IMR-90 (cell line): ENCODE data around the gene PTGDS. TPM values are rescaled to one million over a fixed set of nuclear protein-coding genes. Genes with fewer than 3 reads are reported as not detected.

ENCODE experiments used
- ATAC-seq: fragments of 200-7000 bp; cut with Tn5 transposase; 2 replicates; pipeline ENCODE4 v1.9.1; 2020; ENCODE audit warnings: low read depth, mild to moderate bottlenecking, moderate library complexity
- BruUV-seq: library from RNA; stranded (reverse); fragments of 400-500 nt; replicated peaks from 2 replicates; lab custom pipeline; 2021; lab: Mats Ljungman, UMichigan
- CTCF ChIA-PET: fragments of 300-600 bp; formaldehyde crosslinking; extraction: SDS; loops from one replicate; lab custom pipeline; 2021; ENCODE audit warnings: antibody characterized with exemption; lab: Yijun Ruan, JAX
- POLR2A ChIA-PET: fragments of 300-600 bp; sonication (Branson Sonifier 250); formaldehyde crosslinking; loops from one replicate; lab custom pipeline; 2022; ENCODE audit warnings: antibody characterized with exemption; ENCODE audit not compliant: unreplicated experiment; lab: Charles Lee
- DNase-seq: peaks from one replicate; pipeline ENCODE4 v3.0.0; 2013
- H2AFZ ChIP-seq: replicated peaks from 2 replicates; pipeline ENCODE3; 2013; ENCODE audit warnings: low read length, mild to moderate bottlenecking; ENCODE audit not compliant: poor library complexity
- H2AK5ac ChIP-seq: 2 replicates; pipeline ENCODE4 v1.6.1; 2013; ENCODE audit warnings: low read depth, low read length, inconsistent platforms
- H2AK9ac ChIP-seq: replicated peaks from 2 replicates; pipeline ENCODE3; 2013; ENCODE audit warnings: mild to moderate bottlenecking, low read depth, low read length, moderate library complexity; ENCODE audit not compliant: poor library complexity
- H2BK120ac ChIP-seq: 2 replicates; pipeline ENCODE4 v1.6.1; 2013; ENCODE audit warnings: low read depth, low read length, inconsistent platforms
- H2BK15ac ChIP-seq: 3 replicates; pipeline ENCODE4 v1.6.1; 2013; ENCODE audit warnings: low read depth, low read length, inconsistent platforms
- H2BK20ac ChIP-seq: 2 replicates; pipeline ENCODE4 v1.6.1; 2013; ENCODE audit warnings: low read depth, mild to moderate bottlenecking, inconsistent platforms, low read length, moderate library complexity
- H2BK5ac ChIP-seq: 2 replicates; pipeline ENCODE4 v1.6.1; 2013; ENCODE audit warnings: mild to moderate bottlenecking, low read depth, low read length, inconsistent platforms; ENCODE audit not compliant: poor library complexity, severe bottlenecking
- H3K14ac ChIP-seq: replicated peaks from 2 replicates; pipeline ENCODE4 v1.6.1; 2013; ENCODE audit warnings: low read depth, low read length, inconsistent platforms
- H3K18ac ChIP-seq: 2 replicates; pipeline ENCODE4 v1.6.1; 2013; ENCODE audit warnings: low read depth, low read length, control low read depth
- H3K23ac ChIP-seq: 2 replicates; pipeline ENCODE4 v1.6.1; 2013; ENCODE audit warnings: low read depth, low read length, inconsistent platforms
- H3K27ac ChIP-seq: 2 replicates; pipeline ENCODE4 v1.5.1; 2013; ENCODE audit warnings: mild to moderate bottlenecking, control low read depth, low read length; ENCODE audit not compliant: insufficient read depth
- H3K27me3 ChIP-seq: 2 replicates; pipeline ENCODE4 v1.6.1; 2013; ENCODE audit warnings: low read length; ENCODE audit not compliant: control insufficient read depth, insufficient read depth
- H3K36me3 ChIP-seq: 2 replicates; pipeline ENCODE4 v1.6.1; 2013; ENCODE audit warnings: low read length, mixed read lengths; ENCODE audit not compliant: control insufficient read depth, insufficient read depth
- H3K4ac ChIP-seq: 2 replicates; pipeline ENCODE4 v1.6.1; 2013; ENCODE audit warnings: low read depth, low read length, inconsistent platforms
- H3K4me1 ChIP-seq: 2 replicates; pipeline ENCODE4 v1.6.1; 2013; ENCODE audit warnings: low read length, mixed read lengths; ENCODE audit not compliant: control insufficient read depth, insufficient read depth
- H3K4me2 ChIP-seq: 2 replicates; pipeline ENCODE4 v1.6.1; 2013; ENCODE audit warnings: low read depth, mild to moderate bottlenecking, control low read depth, low read length, moderate library complexity
- H3K4me3 ChIP-seq: 2 replicates; pipeline ENCODE4 v1.5.1; 2013; ENCODE audit warnings: low read depth, mild to moderate bottlenecking, control low read depth, low read length, moderate library complexity; ENCODE audit not compliant: insufficient read depth
- H3K56ac ChIP-seq: 2 replicates; pipeline ENCODE4 v1.6.1; 2013; ENCODE audit warnings: low read length, inconsistent platforms; ENCODE audit not compliant: insufficient read depth; ENCODE audit errors: extremely low read depth
- H3K79me1 ChIP-seq, 2 experiments: 2 replicates each; pipeline ENCODE4 v1.6.1; 2013; ENCODE audit warnings: low read length in 2 of 2, inconsistent platforms in 1 of 2, low read depth in 1 of 2
- H3K9ac ChIP-seq: 2 replicates; pipeline ENCODE4 v1.6.1; 2013; ENCODE audit warnings: low read depth, low read length, control low read depth
- H3K9me1 ChIP-seq: 2 replicates; pipeline ENCODE4 v1.6.1; 2013; ENCODE audit warnings: low read length, inconsistent platforms; ENCODE audit not compliant: insufficient read depth
- H3K9me3 ChIP-seq: 2 replicates; pipeline ENCODE4 v1.6.1; 2013; ENCODE audit warnings: low read length; ENCODE audit not compliant: control insufficient read depth, insufficient read depth
- H4K20me1 ChIP-seq: 2 replicates; pipeline ENCODE4 v1.6.1; 2013; ENCODE audit warnings: low read length, inconsistent platforms; ENCODE audit not compliant: insufficient read depth
- H4K5ac ChIP-seq: 2 replicates; pipeline ENCODE4 v1.6.1; 2013; ENCODE audit warnings: mild to moderate bottlenecking, low read depth, low read length, control low read depth
- H4K8ac ChIP-seq, 2 experiments: 2 replicates each; pipeline ENCODE4 v1.6.1; 2013; ENCODE audit warnings: low read depth in 2 of 2, low read length in 2 of 2, control low read depth in 1 of 2, inconsistent platforms in 1 of 2
- H4K91ac ChIP-seq: 2 replicates; pipeline ENCODE4 v1.6.1; 2013; ENCODE audit warnings: low read depth, low read length, inconsistent platforms; ENCODE audit not compliant: insufficient read depth
- BHLHE40 ChIP-seq: fragments of 150-350 bp; IDR thresholded peaks from 2 replicates; pipeline ENCODE4 v1.6.1; 2016; ENCODE audit warnings: mild to moderate bottlenecking, low read depth, low read length
- CEBPB ChIP-seq: IDR thresholded peaks from 2 replicates; pipeline ENCODE4 v1.6.1; 2012; ENCODE audit warnings: low read depth, low read length, improper control_type of control experiment
- CHD1 ChIP-seq: IDR thresholded peaks from 2 replicates; pipeline ENCODE4 v1.6.1; 2012; ENCODE audit warnings: low read depth, low read length, improper control_type of control experiment
- CTCF ChIP-seq: conservative IDR thresholded peaks from 2 replicates; pipeline ENCODE4 v1.5.1; 2012; ENCODE audit warnings: mild to moderate bottlenecking, low read depth, low read length, improper control_type of control experiment
- ELK1 ChIP-seq: fragments of 150-350 bp; IDR thresholded peaks from 2 replicates; pipeline ENCODE4 v1.6.1; 2016; ENCODE audit warnings: low read depth, mild to moderate bottlenecking, low read length, moderate library complexity, borderline replicate concordance
- FOS ChIP-seq: fragments of 150-350 bp; IDR thresholded peaks from 2 replicates; pipeline ENCODE4 v1.6.1; 2016; ENCODE audit warnings: low read depth, low read length
- MAFK ChIP-seq: IDR thresholded peaks from 2 replicates; pipeline ENCODE4 v1.6.1; 2012; ENCODE audit warnings: low read depth, low read length, improper control_type of control experiment
- MAZ ChIP-seq: IDR thresholded peaks from 2 replicates; pipeline ENCODE4 v1.6.1; 2012; ENCODE audit warnings: low read depth, mild to moderate bottlenecking, low read length, improper control_type of control experiment, moderate library complexity, borderline replicate concordance
- MXI1 ChIP-seq: IDR thresholded peaks from 2 replicates; pipeline ENCODE4 v1.6.1; 2012; ENCODE audit warnings: low read depth, mild to moderate bottlenecking, low read length, moderate library complexity, borderline replicate concordance
- NFE2L2 ChIP-seq: fragments of 150-350 bp; IDR thresholded peaks from 2 replicates; pipeline ENCODE4 v1.6.1; 2016; ENCODE audit warnings: low read depth, mild to moderate bottlenecking, low read length
- POLR2A ChIP-seq: IDR thresholded peaks from 2 replicates; pipeline ENCODE4 v1.6.1; 2012; ENCODE audit warnings: mild to moderate bottlenecking, low read depth, low read length
- RAD21 ChIP-seq: IDR thresholded peaks from 2 replicates; pipeline ENCODE4 v1.6.1; 2012; ENCODE audit warnings: low read length, improper control_type of control experiment
- RCOR1 ChIP-seq: IDR thresholded peaks from 2 replicates; pipeline ENCODE4 v1.6.1; 2012; ENCODE audit warnings: mild to moderate bottlenecking, low read length, improper control_type of control experiment; ENCODE audit not compliant: insufficient replicate concordance
- RFX5 ChIP-seq: IDR thresholded peaks from 2 replicates; pipeline ENCODE4 v1.8.0; 2012; ENCODE audit warnings: low read depth, mild to moderate bottlenecking, low read length, moderate library complexity
- SMC3 ChIP-seq: fragments of 150-350 bp; IDR thresholded peaks from 2 replicates; pipeline ENCODE4 v1.6.1; 2016; ENCODE audit warnings: low read depth, mild to moderate bottlenecking, antibody characterized with exemption, low read length, moderate library complexity
- USF2 ChIP-seq: fragments of 150-350 bp; IDR thresholded peaks from 2 replicates; pipeline ENCODE4 v1.6.1; 2017; ENCODE audit warnings: mild to moderate bottlenecking, antibody characterized with exemption, low read length, low read depth
- WGBS, 2 experiments: methylation state at CpG; one replicate each; pipeline versions ENCODE4 v1.1.5 to v1.1.7; 2013; ENCODE audit warnings: missing lambda C conversion rate in 2 of 2; ENCODE audit not compliant: insufficient read length in 1 of 2; ENCODE audit errors: extremely low coverage in 2 of 2; 5-methylcytosine and 5-hydroxymethylcytosine counted together
- dilution Hi-C: fragments of 300-500 bp; cut with HindIII; formaldehyde crosslinking; loops from one replicate; pipeline ENCODE4 v1.14.3; 2018; ENCODE audit warnings: low sequenced_read_pairs; ENCODE audit not compliant: unreplicated experiment
- in situ Hi-C: fragments of 300-500 bp; cut with MboI; formaldehyde crosslinking; loops from 3 replicates; pipeline ENCODE4 v1.14.3; 2019; ENCODE audit warnings: low sequenced_read_pairs, inconsistent platforms, mixed read lengths
- intact Hi-C: fragments of 100-400 bp; cut with micrococcal nuclease; formaldehyde crosslinking; loops from 2 replicates; pipeline ENCODE4 v1.10.0; 2022
- polyA plus RNA-seq, 3 experiments: library from polyadenylated mRNA; depleted of rRNA; stranded (reverse); fragments of >200 nt; gene quantifications; 2 replicates each; pipeline ENCODE4 v1.2.3, GENCODE V29; 2012; ENCODE audit warnings: low replicate concordance in 1 of 3
- total RNA-seq: library from RNA; depleted of rRNA; stranded (reverse); fragments of >200 nt; gene quantifications from 2 replicates; pipeline ENCODE4 v1.2.3, GENCODE V29; 2012

Gene PTGDS
- total and polyA plus RNA-seq, 2 of the 4 experiments (the other 2 are of a cell fraction), result 1.2 TPM; not detected in 1

- no peak overlapping the region for H3K56ac ChIP-seq
- DNase-seq, result no peak
- H2BK120ac ChIP-seq, result no peak overlapping the region
- 98% methylated on average over 8 of the region's 36 CpGs; no CpG with 5 or more reads in 1 of the 2 experiments for WGBS, 2 experiments
- no peaks in the 10 kb centered on the region for H3K79me1 ChIP-seq
- H3K4me1 ChIP-seq, result no peaks in the 10 kb centered on the region
- POLR2A ChIA-PET, result no interaction called here
- H3K4me2 ChIP-seq, result no peak overlapping the region
- no peak for ATAC-seq
- H3K36me3 ChIP-seq, result peaks cover 44% of the 10 kb centered on the region
- no peak overlapping the region for H2AK5ac ChIP-seq
- H2BK5ac ChIP-seq, result no peak overlapping the region
- H2BK15ac ChIP-seq, result no peak overlapping the region
- H3K4me3 ChIP-seq, result no peak overlapping the region
- in situ Hi-C loops, result no loop called here
- no peak overlapping the region for H2AFZ ChIP-seq
- no peak overlapping the region for H3K14ac ChIP-seq
- no peaks in the 10 kb centered on the region for H4K20me1 ChIP-seq
- dilution Hi-C loops, result no loop called here
- H2AK9ac ChIP-seq, result no peak overlapping the region
- no peak overlapping the region for H4K8ac ChIP-seq
- H4K5ac ChIP-seq, result no peak overlapping the region
- TF ChIP-seq BHLHE40 (no peak), RAD21 (no peak), USF2 (no peak), ELK1 (no peak), POLR2A (no peak), CHD1 (no peak), RCOR1 (no peak), MAFK (no peak), FOS (no peak), MXI1 (no peak), RFX5 (no peak), CTCF (no peak), MAZ (no peak), CEBPB (no peak), NFE2L2 (no peak), SMC3 (no peak)
- H3K18ac ChIP-seq, result no peak overlapping the region
- no peaks in the 10 kb centered on the region for H3K9me1 ChIP-seq
- H3K27me3 ChIP-seq, result no peaks in the 10 kb centered on the region
- no peak overlapping the region for H2BK20ac ChIP-seq
- H4K91ac ChIP-seq, result no peak overlapping the region
- CTCF ChIA-PET, result no interaction called here
- H3K4ac ChIP-seq, result no peak overlapping the region
- intact Hi-C loops, result no loop called here
- H3K9ac ChIP-seq, result no peak overlapping the region
- H3K23ac ChIP-seq, result no peak overlapping the region
- BruUV-seq, result no TSS peak
- H3K27ac ChIP-seq, result no peak overlapping the region
- no peaks in the 10 kb centered on the region for H3K9me3 ChIP-seq
Observed at GRCh38 chr9:137014776-137015539, 37.7 kb downstream of the PTGDS start.
